Measurements from ENCODE around the gene HS6ST3.
"Not testable (repeated sequence)": the region's sequence is repeated elsewhere in the genome, so short reads cannot be mapped to it uniquely, and the experiment has no call there.

HS6ST3 gene

GRCh38 chr13:96093296-96094006 is 3.5 kb downstream of the HS6ST3 start:
- no peak for DNase-seq

- no peak for DNase-seq
These were observed 10.7 kb downstream of the HS6ST3 start for GRCh38 chr13:96100457-96101220.

- no peak for DNase-seq
These were observed 14.6 kb downstream of the HS6ST3 start for GRCh38 chr13:96104516-96104915.

- DNase-seq: not testable (repeated sequence)
These were observed 18.2 kb downstream of the HS6ST3 start for GRCh38 chr13:96108072-96108471.

- DNase-seq: no peak
These were observed 19.2 kb downstream of the HS6ST3 start for GRCh38 chr13:96109125-96109524.

GRCh38 chr13:96112936-96113335 is 23.0 kb downstream of the HS6ST3 start:
- no peak for DNase-seq

GRCh38 chr13:96115368-96115767 is 25.5 kb downstream of the HS6ST3 start:
- DNase-seq: not testable (repeated sequence)

- no peak for DNase-seq
These were observed 30.0 kb downstream of the HS6ST3 start for GRCh38 chr13:96119921-96120320.

- DNase-seq: no peak
These were observed 41.0 kb downstream of the HS6ST3 start for GRCh38 chr13:96130818-96131340.

- no peak for DNase-seq
These were observed 51.1 kb downstream of the HS6ST3 start for GRCh38 chr13:96141032-96141431.

GRCh38 chr13:96159725-96160124 is 69.8 kb downstream of the HS6ST3 start:
- no peak for DNase-seq

- no peak for DNase-seq
These were observed 71.2 kb downstream of the HS6ST3 start for GRCh38 chr13:96161141-96161540.

GRCh38 chr13:96165840-96166239 is 75.9 kb downstream of the HS6ST3 start:
- DNase-seq: no peak

- no peak for DNase-seq
These were observed 82.2 kb downstream of the HS6ST3 start for GRCh38 chr13:96172066-96172465.

- no peak for DNase-seq
These were observed 88.9 kb downstream of the HS6ST3 start for GRCh38 chr13:96178759-96179158.

GRCh38 chr13:96179309-96179708 is 89.4 kb downstream of the HS6ST3 start:
- DNase-seq: no peak

GRCh38 chr13:96181911-96182310 is 92.0 kb downstream of the HS6ST3 start:
- no peak for DNase-seq

- no peak for DNase-seq
These were observed 95.9 kb downstream of the HS6ST3 start for GRCh38 chr13:96185818-96186217.

GRCh38 chr13:96191367-96191766 is 101.5 kb downstream of the HS6ST3 start:
- DNase-seq: no peak

- no peak for DNase-seq
These were observed 103.9 kb downstream of the HS6ST3 start for GRCh38 chr13:96193728-96194310.

GRCh38 chr13:96198038-96198437 is 108.1 kb downstream of the HS6ST3 start:
- DNase-seq: no peak

GRCh38 chr13:96199315-96199714 is 109.4 kb downstream of the HS6ST3 start:
- DNase-seq: no peak

GRCh38 chr13:96200810-96201209 is 110.9 kb downstream of the HS6ST3 start:
- DNase-seq: no peak

GRCh38 chr13:96202315-96202714 is 112.4 kb downstream of the HS6ST3 start:
- no peak for DNase-seq

Data from T1000 (cell line).